ENCODE data around the gene PRPF4. TPM values are rescaled to one million over a fixed set of nuclear protein-coding genes. Genes with fewer than 3 reads are reported as not detected.

The PRPF4 gene
- total RNA-seq, 1 experiment from 2014 or later: 32.4 TPM

- Mint-ChIP-seq H3K4me1 (peaks cover 5% of the 10 kb centered on the region), H3K4me3 (no peak overlapping the region), H3K27me3 (ENCODE audit: low read depth) (peaks cover 41% of the 10 kb centered on the region), H3K9me3 (no peaks in the 10 kb centered on the region), H3K27ac (no peak overlapping the region), H3K36me3 (no peaks in the 10 kb centered on the region)
- ATAC-seq: no peak
- ChIA-PET POLR2A (interaction anchor here (0.7 kb wide), 2 partner anchors 72 to 181 kb away, joined by 4 to 6 read pairs; no protein-coding TSS in a partner anchor), CTCF (interaction anchor here (0.7 kb wide), 1 partner anchor 222 kb away, joined by 3 read pairs; no protein-coding TSS in a partner anchor)
- no peak for DNase-seq (ENCODE audit: low spot score)
- TF ChIP-seq ZNF425 (CRISPR knock-in tag; conservative IDR thresholded peaks at IDR 0.05): no peak
- TF ChIP-seq ZNF281 (CRISPR knock-in tag; IDR thresholded peaks at IDR 0.05): no peak
- TF ChIP-seq ETV6 (CRISPR knock-in tag; IDR thresholded peaks at IDR 0.05): no peak
- TF ChIP-seq ZNF671 (CRISPR knock-in tag; IDR thresholded peaks at IDR 0.05): no peak
- no peak for TF ChIP-seq ZBTB21 (CRISPR knock-in tag; IDR thresholded peaks at IDR 0.05; ENCODE audit: borderline replicate concordance)
- no peak for TF ChIP-seq PRRX2 (CRISPR knock-in tag; IDR thresholded peaks at IDR 0.05)
- no peak for TF ChIP-seq SP1 (CRISPR knock-in tag; conservative IDR thresholded peaks at IDR 0.05)
- TF ChIP-seq STAT6 (CRISPR knock-in tag; conservative IDR thresholded peaks at IDR 0.05; ENCODE audit: low read depth): no peak
Observed at GRCh38 chr9:113337714-113338113, 62.3 kb downstream of the PRPF4 start.

- Mint-ChIP-seq H3K4me1 (peaks cover 5% of the 10 kb centered on the region), H3K9me3 (no peaks in the 10 kb centered on the region), H3K36me3 (no peaks in the 10 kb centered on the region), H3K27me3 (ENCODE audit: low read depth) (peaks cover 48% of the 10 kb centered on the region), H3K27ac (no peak within 1 kb of the TSS), H3K4me3 (peak within 1 kb of the TSS; percentile 77)
- ATAC-seq (peak; percentile 98), DNase-seq (ENCODE audit: low spot score) (peak; percentile 86)
- POLR2A ChIA-PET: interaction anchor here (0.9 to 1.8 kb wide), 8 partner anchors 9 to 70 kb away, joined by 3 to 15 read pairs (median 4); partner anchors contain the start of genes ALAD, BSPRY, C9orf43 and CDC26
- CTCF ChIA-PET: interaction anchor here (0.6 to 2.3 kb wide), 10 partner anchors 9 to 318 kb away, joined by 3 to 17 read pairs (median 4); partner anchors contain the start of genes ALAD, BSPRY, CDC26 and HDHD3
- TF ChIP-seq PRDM15 (CRISPR knock-in tag; IDR thresholded peaks at IDR 0.05) (no peak), E2F1 (CRISPR knock-in tag; IDR thresholded peaks at IDR 0.05) (no peak), NR2C2 (CRISPR knock-in tag; IDR thresholded peaks at IDR 0.05) (no peak), TCF7 (CRISPR knock-in tag; IDR thresholded peaks at IDR 0.05; ENCODE audit: low read depth) (no peak), ZNF219 (CRISPR knock-in tag; IDR thresholded peaks at IDR 0.05; ENCODE audit: borderline replicate concordance) (no peak), ZNF317 (CRISPR knock-in tag; IDR thresholded peaks at IDR 0.05; ENCODE audit: borderline replicate concordance, low read depth) (no peak), TEAD4 (CRISPR knock-in tag; IDR thresholded peaks at IDR 0.05) (no peak), ATF1 (CRISPR knock-in tag; IDR thresholded peaks at IDR 0.05) (no peak), ZBTB43 (CRISPR knock-in tag; IDR thresholded peaks at IDR 0.05) (0 out of 2 replicates have a peak, but pooled peaks have one; percentile 32), GRHL2 (CRISPR knock-in tag; IDR thresholded peaks at IDR 0.05; ENCODE audit: insufficient replicate concordance, severe bottlenecking) (no peak), SP1 (CRISPR knock-in tag; conservative IDR thresholded peaks at IDR 0.05) (peak; percentile 94), SMAD4 (CRISPR knock-in tag; IDR thresholded peaks at IDR 0.05) (no peak)
Observed at GRCh38 chr9:113340011-113340699, 64.7 kb downstream of the PRPF4 start, which contains the start of gene WDR31. Gene WDR31 (minus strand): TSS chr9:113340275. CDS start chr9:113332022, 8,253 bp downstream.

Data from WTC11 (cell line).